ENCODE data around the gene DCLK2.

GRCh38 chr4:150236626-150237025 is 158.4 kb downstream of the DCLK2 start:
- TF ChIP-seq PKNOX1 (IDR thresholded peaks at IDR 0.05) = no peak
- TF ChIP-seq SP1 (IDR thresholded peaks at IDR 0.05) = no peak

Data from HEK293T (cell line).